K562 (cell line): ENCODE data around the gene CPSF7. TPM values are rescaled to one million over a fixed set of nuclear protein-coding genes. Genes with fewer than 3 reads are reported as not detected.
A peak's percentile ranks its signal among the peaks of the same experiment; 100 is the strongest.

ENCODE experiments used
- CREM ChIP-seq: IDR thresholded peaks from 2 replicates; pipeline ENCODE4 v1.6.1; 2014; ENCODE audit warnings: antibody characterized with exemption, low read depth
- E2F8 ChIP-seq: fragments of 450-650 bp; IDR thresholded peaks from 2 replicates; pipeline ENCODE4 v1.7.1; 2018; ENCODE audit warnings: mild to moderate bottlenecking, low read depth; ENCODE audit not compliant: partially characterized antibody
- HBP1 ChIP-seq: fragments of 450-650 bp; formaldehyde crosslinking; IDR thresholded peaks from 2 replicates; pipeline ENCODE4 v1.4.0; 2022; ENCODE audit warnings: missing genetic modification characterization
- MITF ChIP-seq: IDR thresholded peaks from 2 replicates; pipeline ENCODE4 v1.6.1; 2014; ENCODE audit warnings: antibody characterized with exemption
- NELFE ChIP-seq: IDR thresholded peaks from 2 replicates; pipeline ENCODE4 v1.6.1; 2011; ENCODE audit warnings: mild to moderate bottlenecking; ENCODE audit not compliant: insufficient read depth, insufficient read length
- PRDM10 ChIP-seq: fragments of 450-650 bp; IDR thresholded peaks from 2 replicates; pipeline ENCODE4 v1.6.1; 2018; ENCODE audit not compliant: partially characterized antibody
- SLC30A9 ChIP-seq: fragments of 250-450 bp; sonication (Bioruptor Pico); IDR thresholded peaks from 2 replicates; pipeline ENCODE4 v1.8.0; 2022; ENCODE audit warnings: mild to moderate bottlenecking, moderate library complexity
- TEAD4 ChIP-seq, 2 experiments: sonication (generic) in 1 of 2; formaldehyde crosslinking in 1 of 2; IDR thresholded peaks; 2 replicates each; pipeline versions ENCODE4 v1.6.1 to v1.8.0; 2012 to 2022; ENCODE audit warnings: borderline replicate concordance in 1 of 2, inconsistent platforms in 1 of 2, low read length in 1 of 2, mild to moderate bottlenecking in 1 of 2, missing genetic modification reagents in 1 of 2
- ZMIZ1 ChIP-seq, 2 experiments: fragments of 150-350 bp in 1 of 2; IDR thresholded peaks; 2 replicates each; pipeline ENCODE4 v1.6.1; 2012 to 2016; ENCODE audit warnings: low read depth in 2 of 2, low read length in 2 of 2, mild to moderate bottlenecking in 1 of 2, moderate library complexity in 1 of 2
- ZNF445 ChIP-seq: fragments of 250-450 bp; sonication (Bioruptor Pico); IDR thresholded peaks from 2 replicates; pipeline ENCODE4 v1.4.0; 2020; ENCODE audit warnings: low read depth, mild to moderate bottlenecking, moderate library complexity
- polyA plus RNA-seq, 8 experiments: library from polyadenylated mRNA; depleted of rRNA in 4 of 8; stranded (reverse) in 5 of 8; unstranded in 3 of 8; fragments of >200 nt; fragmentation: Nextera tagmentation in 2 of 8; fragmentation: Illumina TruSeq in 1 of 8; extraction: Ambion mirVana in 2 of 8; extraction: Trizol in 1 of 8; gene quantifications; 2 replicates each; pipeline versions ENCODE4 v1.2.1 to v1.2.3, GENCODE V29; 2011 to 2014; ENCODE audit warnings: inconsistent platforms in 1 of 8, missing spikeins in 1 of 8
- total RNA-seq, 7 experiments: library from RNA; depleted of rRNA in 6 of 7; stranded (reverse); fragments of >200 nt in 6 of 7; fragmentation: Illumina TruSeq in 2 of 7; extraction: Trizol in 2 of 7; gene quantifications; 2 replicates each; pipeline versions ENCODE4 v1.2.1 to v1.2.3, GENCODE V29; 2011 to 2021; ENCODE audit warnings: low replicate concordance in 1 of 7

The CPSF7 gene
- total and polyA plus RNA-seq, 9 of the 15 experiments (the other 6 are each of a cell fraction or from before 2014, with no cell fraction given) = 14.8 to 104 (median 44.1) TPM

GRCh38 chr11:61429691-61430582 lies at the start of gene CPSF7, which contains the start of gene SDHAF2 (continued):
- TF ChIP-seq PRDM10 (peak; percentile 54), NELFE (no peak), SLC30A9 (CRISPR knock-in tag) (no peak), CREM (peak; percentile 93), HBP1 (CRISPR knock-in tag) (peak; percentile 87; the same call in 1 of the 2 replicates), ZMIZ1 (IDR thresholded peaks at IDR 0.05; ENCODE audit: low read depth in 2 of 2, low read length in 2 of 2) (peak in 1 of 2 experiments; percentile 40; a peak in 1 of 4 replicates), MITF (0 out of 2 replicates have a peak, but pooled peaks have one; percentile 24), TEAD4 (IDR thresholded peaks at IDR 0.05; ENCODE audit: low read length) (no peak), TEAD4 (CRISPR knock-in tag; IDR thresholded peaks at IDR 0.05; ENCODE audit: borderline replicate concordance) (0 out of 2 replicates have a peak, but pooled peaks have one; percentile 27), ZNF445 (CRISPR knock-in tag) (no peak), E2F8 (peak; percentile 85)
